ENCODE measurements around the gene CHTF18.

DNA sequence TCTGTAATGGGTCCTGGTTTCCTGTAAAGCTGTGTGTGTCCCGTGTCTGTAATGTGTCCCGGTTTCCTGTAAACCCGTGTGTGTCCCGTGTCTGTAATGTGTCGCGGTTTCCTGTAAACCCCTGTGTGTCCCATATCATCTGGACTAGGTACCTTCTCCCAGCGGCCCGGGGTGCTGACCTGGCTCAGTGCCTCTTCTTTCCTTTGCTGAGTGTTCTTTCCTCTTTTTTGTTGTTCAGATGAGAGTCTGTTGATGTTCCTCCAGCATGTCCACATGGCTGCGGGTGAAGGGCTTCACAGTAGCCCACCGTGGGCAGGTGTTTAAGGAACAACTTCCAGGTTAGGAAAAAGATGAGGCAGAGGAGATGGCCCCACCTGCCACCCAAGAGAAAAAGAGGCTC lies 58.7 kb downstream of the CHTF18 start:
- TF ChIP-seq POLR2A (IDR thresholded peaks at IDR 0.05), result no peak
- no peak for TF ChIP-seq CTCF (IDR thresholded peaks at IDR 0.05)

Data from body of pancreas (tissue), 4 donors.